ENCODE data around the gene TIMM23B. TPM values are rescaled to one million over a fixed set of nuclear protein-coding genes. Genes with fewer than 3 reads are reported as not detected.
"Not testable (repeated sequence)": the region's sequence is repeated elsewhere in the genome, so short reads cannot be mapped to it uniquely, and the experiment has no call there.

The TIMM23B gene
- total and polyA plus RNA-seq, 2 of the 8 experiments (the other 6 are each of a cell fraction or from before 2014, with no cell fraction given), result 12.3 to 14.4 TPM

DNA sequence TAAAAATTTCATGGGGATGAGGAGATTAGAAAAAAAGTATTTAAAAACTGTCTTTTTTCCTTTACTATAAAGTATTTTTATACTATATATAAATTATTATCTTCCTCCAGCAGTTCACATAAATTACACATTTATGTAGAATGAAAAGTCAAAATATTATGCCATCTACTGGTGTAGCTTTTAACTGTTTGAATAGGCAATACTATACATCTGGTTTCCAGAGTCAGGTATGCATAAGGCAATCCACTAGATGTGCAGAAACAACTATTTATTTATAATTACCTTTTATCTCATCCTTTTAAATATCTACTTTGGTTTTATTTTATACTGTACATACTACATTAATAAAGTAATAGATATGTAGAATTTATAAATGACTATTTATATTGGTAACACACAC, 25.4 kb upstream of the TIMM23B start:
- POLR2A ChIA-PET (ENCODE audit: partially characterized antibody); H3K79me1 ChIP-seq (ENCODE audit: low read depth, low read length); H3K79me2 ChIP-seq (ENCODE audit: control insufficient read depth in 1 of 2, insufficient read depth in 2 of 2, low read length in 2 of 2); H2AFZ ChIP-seq (ENCODE audit: low read length); H2BK120ac ChIP-seq (replicated peaks; ENCODE audit: low read depth, low read length); H4K8ac ChIP-seq (ENCODE audit: extremely low read depth, insufficient read depth, low read length); H4K91ac ChIP-seq (replicated peaks; ENCODE audit: insufficient read length, low read length); H3K23me2 ChIP-seq (ENCODE audit: low read depth, low read length); H3K4me2 ChIP-seq (ENCODE audit: insufficient read depth in 1 of 2, low read depth in 2 of 2, low read length in 2 of 2); H3K9me3 ChIP-seq (ENCODE audit: insufficient read depth in 2 of 2, low read depth in 1 of 2, low read length in 1 of 2); DNase-seq (ENCODE audit: low read depth in 1 of 2, low spot score in 2 of 2); CTCF ChIA-PET (ENCODE audit: partially characterized antibody); H4K20me1 ChIP-seq (replicated peaks in 1 of 2; ENCODE audit: control insufficient read depth in 1 of 2, insufficient read depth in 2 of 2, low read length in 2 of 2); H3K27me3 ChIP-seq (replicated peaks in 1 of 4; ENCODE audit: control insufficient read depth in 3 of 4, extremely low read depth in 1 of 4, insufficient read depth in 3 of 4, low read length in 3 of 4); H3K56ac ChIP-seq (replicated peaks; ENCODE audit: insufficient read length, low read depth, low read length); H3K23ac ChIP-seq (ENCODE audit: insufficient read length); H4K5ac ChIP-seq (ENCODE audit: insufficient read length, low read depth, low read length); H3K14ac ChIP-seq (ENCODE audit: insufficient read length); H2AK5ac ChIP-seq (ENCODE audit: low read depth, low read length); FAIRE-seq; H3K36me3 ChIP-seq (ENCODE audit: control insufficient read depth in 2 of 4, insufficient read depth in 4 of 4, low read length in 3 of 4); H3K9ac ChIP-seq (replicated peaks in 1 of 4; ENCODE audit: extremely low read depth in 1 of 4, low read depth in 3 of 4, low read length in 3 of 4); H3K4me1 ChIP-seq (replicated peaks in 1 of 4; ENCODE audit: control insufficient read depth in 3 of 4, insufficient read depth in 4 of 4, low read length in 3 of 4); H3K4ac ChIP-seq (replicated peaks; ENCODE audit: insufficient read length, low read depth, low read length); H3K18ac ChIP-seq (ENCODE audit: extremely low read depth, low read length); H2BK5ac ChIP-seq (ENCODE audit: low read depth, low read length); H2BK12ac ChIP-seq (ENCODE audit: low read depth, low read length); H2BK15ac ChIP-seq (ENCODE audit: low read length); H3K4me3 ChIP-seq (ENCODE audit: extremely low read depth in 1 of 4, insufficient read depth in 2 of 4, low read depth in 3 of 4, low read length in 4 of 4); H3K27ac ChIP-seq (ENCODE audit: low read depth, low read length); H2BK20ac ChIP-seq (ENCODE audit: low read length): not testable (repeated sequence)

DNA sequence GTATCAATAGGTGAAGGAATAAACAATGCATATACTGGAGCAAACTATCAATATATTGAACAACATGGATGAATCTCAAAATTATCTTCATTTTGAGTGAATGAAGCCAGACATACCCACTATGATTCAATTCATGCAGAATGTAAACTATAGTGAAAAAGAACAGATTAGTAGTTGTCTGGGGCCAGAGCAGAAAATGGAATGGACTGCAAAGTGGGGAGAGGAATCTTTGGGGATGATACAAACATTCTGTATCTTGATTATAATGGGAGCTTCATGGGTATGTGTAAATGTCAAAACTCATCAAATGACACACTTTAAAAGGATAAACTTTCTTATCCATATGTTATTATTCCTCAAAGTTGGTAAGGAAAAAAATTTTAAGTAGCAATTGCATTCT, 23.9 kb upstream of the TIMM23B start:
- H4K8ac ChIP-seq (ENCODE audit: extremely low read depth, insufficient read depth, low read length); H2BK12ac ChIP-seq (ENCODE audit: low read depth, low read length); H3K4me1 ChIP-seq (replicated peaks in 1 of 4; ENCODE audit: control insufficient read depth in 3 of 4, insufficient read depth in 4 of 4, low read length in 3 of 4); H3K9me3 ChIP-seq (ENCODE audit: insufficient read depth in 2 of 2, low read depth in 1 of 2, low read length in 1 of 2); H4K5ac ChIP-seq (ENCODE audit: insufficient read length, low read depth, low read length); H3K56ac ChIP-seq (replicated peaks; ENCODE audit: insufficient read length, low read depth, low read length); H3K23ac ChIP-seq (ENCODE audit: insufficient read length); H3K27ac ChIP-seq (ENCODE audit: low read depth, low read length); H2BK15ac ChIP-seq (ENCODE audit: low read length); H3K9ac ChIP-seq (replicated peaks in 1 of 4; ENCODE audit: extremely low read depth in 1 of 4, low read depth in 3 of 4, low read length in 3 of 4); H3K79me1 ChIP-seq (ENCODE audit: low read depth, low read length); CTCF ChIA-PET (ENCODE audit: partially characterized antibody); H3K79me2 ChIP-seq (ENCODE audit: control insufficient read depth in 1 of 2, insufficient read depth in 2 of 2, low read length in 2 of 2); DNase-seq (ENCODE audit: low read depth in 1 of 2, low spot score in 2 of 2); H2BK120ac ChIP-seq (replicated peaks; ENCODE audit: low read depth, low read length); H3K18ac ChIP-seq (ENCODE audit: extremely low read depth, low read length); H3K27me3 ChIP-seq (replicated peaks in 1 of 4; ENCODE audit: control insufficient read depth in 3 of 4, extremely low read depth in 1 of 4, insufficient read depth in 3 of 4, low read length in 3 of 4); H4K91ac ChIP-seq (replicated peaks; ENCODE audit: insufficient read length, low read length); H3K4ac ChIP-seq (replicated peaks; ENCODE audit: insufficient read length, low read depth, low read length); H3K4me2 ChIP-seq (ENCODE audit: insufficient read depth in 1 of 2, low read depth in 2 of 2, low read length in 2 of 2); H2AK5ac ChIP-seq (ENCODE audit: low read depth, low read length); H3K4me3 ChIP-seq (ENCODE audit: extremely low read depth in 1 of 4, insufficient read depth in 2 of 4, low read depth in 3 of 4, low read length in 4 of 4); POLR2A ChIA-PET (ENCODE audit: partially characterized antibody); FAIRE-seq; H2BK20ac ChIP-seq (ENCODE audit: low read length); H4K20me1 ChIP-seq (replicated peaks in 1 of 2; ENCODE audit: control insufficient read depth in 1 of 2, insufficient read depth in 2 of 2, low read length in 2 of 2); H2BK5ac ChIP-seq (ENCODE audit: low read depth, low read length); H3K14ac ChIP-seq (ENCODE audit: insufficient read length); H3K23me2 ChIP-seq (ENCODE audit: low read depth, low read length); H2AFZ ChIP-seq (ENCODE audit: low read length): not testable (repeated sequence)
- peaks cover 0 to 12% (median 0%) of the 10 kb centered on the region in 4 experiments; a peak in 1 of 8 replicates for H3K36me3 ChIP-seq (ENCODE audit: control insufficient read depth in 2 of 4, insufficient read depth in 4 of 4, low read length in 3 of 4)

All from H1 (cell line).